Stimulated activated CD8-positive, alpha-beta memory T cell treated with anti-CD3 and anti-CD28 coated beads, Interleukin-2, amount 100 ng/mL, for 48 hours (primary cell): Measurements from ENCODE around the gene COL4A2.
A peak's percentile ranks its signal among the peaks of the same experiment; 100 is the strongest.

Experiments
- DNase-seq, 2 donors: peaks; one replicate each; pipeline ENCODE4 v3.0.0-alpha.2; 2020; ENCODE audit warnings: low read depth in 2 of 2

Gene COL4A2

DNA sequence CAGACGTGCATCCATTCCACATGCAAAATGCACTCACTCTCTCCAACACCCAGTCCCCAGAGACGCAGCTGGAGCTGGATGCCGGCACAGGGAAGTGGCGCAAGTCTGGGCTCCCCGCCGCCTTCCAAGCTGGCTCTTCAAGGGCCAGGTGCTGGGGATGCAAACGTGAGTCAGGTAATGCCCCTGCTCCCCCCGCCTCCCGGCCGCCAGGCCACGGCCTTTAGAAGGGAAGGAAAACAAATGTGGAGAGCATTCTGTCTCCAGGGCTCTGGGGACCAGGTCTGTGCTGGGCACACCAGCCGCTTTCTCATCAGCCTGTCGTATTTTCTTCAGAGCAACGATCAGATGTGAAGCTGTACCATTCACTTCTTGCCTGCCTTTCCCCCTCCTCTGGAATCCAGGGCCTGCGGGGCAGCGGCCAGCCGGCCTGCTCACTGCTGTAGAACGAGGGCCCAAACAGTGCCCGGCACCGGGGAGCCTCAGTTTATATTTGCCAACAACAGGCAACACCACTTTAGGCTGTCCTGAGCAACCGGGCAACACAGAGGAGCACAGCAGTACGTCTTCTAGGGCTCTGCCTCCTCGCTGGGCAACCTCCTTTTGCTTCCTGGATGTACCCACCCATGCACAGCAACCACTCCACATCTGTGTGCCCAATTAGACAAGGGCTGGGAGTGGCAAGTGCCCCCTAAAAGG lies 250.7 kb downstream of the COL4A2 start:
- DNase-seq, result no peak

DNA sequence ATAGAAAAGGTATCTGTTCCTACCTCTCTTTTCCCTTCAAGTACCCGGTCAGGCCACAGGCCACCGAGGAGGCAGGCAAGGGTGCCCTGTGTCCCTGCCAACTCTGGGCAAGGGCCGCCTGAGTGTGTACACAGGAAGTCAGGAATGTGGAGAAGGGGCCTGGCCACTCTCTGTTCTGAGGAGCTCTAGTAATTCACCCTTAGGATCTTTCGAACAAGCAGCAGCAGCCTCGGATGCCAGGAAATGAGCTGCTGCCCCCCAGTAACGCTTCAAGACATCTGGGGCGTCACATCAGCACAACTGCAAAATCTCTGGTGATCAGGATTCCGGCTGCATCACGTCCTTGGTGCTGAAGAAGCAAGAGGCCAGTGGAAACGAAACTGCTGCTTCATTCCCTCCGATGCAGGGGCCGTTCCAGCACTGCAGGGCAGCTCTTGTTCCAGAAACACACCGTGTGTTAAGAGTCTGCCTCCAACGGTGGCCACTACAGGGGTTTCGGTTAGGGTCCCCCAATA lies 252.4 kb downstream of the COL4A2 start:
- DNase-seq, result no peak

DNA sequence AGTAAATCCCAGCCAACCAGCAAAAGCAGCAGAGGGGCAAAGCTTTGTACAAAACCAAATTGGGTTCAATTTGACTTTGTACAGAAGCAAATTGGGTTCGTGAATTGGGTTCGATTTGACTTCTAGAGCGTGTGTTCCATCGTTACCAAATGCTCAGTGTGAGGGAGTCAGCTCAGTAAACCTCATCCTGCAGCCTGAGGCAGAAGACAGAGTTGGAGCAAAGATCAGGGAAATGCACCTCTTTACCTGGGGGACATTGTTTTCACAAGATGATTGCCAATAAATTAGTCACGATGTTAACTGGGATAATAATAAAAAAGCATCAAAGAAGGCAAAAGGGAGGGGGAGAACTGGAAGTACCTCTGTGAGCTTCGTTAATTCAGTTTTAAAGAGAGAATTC lies 252.9 kb downstream of the COL4A2 start:
- no peak for DNase-seq

DNA sequence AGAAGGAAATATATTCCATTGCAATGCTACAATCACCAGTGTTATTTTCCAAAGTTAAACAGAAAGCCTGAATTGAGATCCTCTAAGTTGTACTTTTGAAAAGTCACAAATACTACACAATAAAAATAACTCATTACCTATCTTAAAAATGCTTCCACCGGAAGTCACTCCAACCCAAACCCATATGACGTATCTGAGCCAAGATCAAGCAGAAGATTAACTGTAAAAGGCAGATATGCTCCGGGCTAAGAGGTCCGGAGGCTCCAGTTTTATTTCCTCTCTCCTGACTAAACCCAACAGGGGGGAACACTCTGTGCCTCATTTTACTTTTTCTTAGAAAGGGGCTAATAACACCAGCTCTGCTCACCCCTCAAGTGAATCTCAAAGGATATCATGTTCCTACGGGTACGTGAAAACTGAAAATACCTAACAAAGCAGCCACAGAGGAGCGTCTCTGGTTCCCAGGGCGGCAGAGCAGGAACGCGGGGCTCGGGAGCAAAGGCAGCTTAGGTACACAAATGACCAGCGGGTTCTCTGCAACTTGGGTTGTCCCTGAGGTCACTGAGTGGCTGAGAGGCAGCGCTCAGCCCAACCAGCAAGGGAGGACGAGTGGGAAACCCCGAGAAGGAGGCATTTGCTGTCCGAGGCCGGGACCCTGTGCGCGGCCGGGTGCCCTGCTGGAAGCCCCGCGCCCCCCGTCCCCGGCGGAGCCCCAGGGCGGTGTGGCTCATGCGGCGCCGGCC lies 253.7 kb downstream of the COL4A2 start:
- DNase-seq, result no peak

DNA sequence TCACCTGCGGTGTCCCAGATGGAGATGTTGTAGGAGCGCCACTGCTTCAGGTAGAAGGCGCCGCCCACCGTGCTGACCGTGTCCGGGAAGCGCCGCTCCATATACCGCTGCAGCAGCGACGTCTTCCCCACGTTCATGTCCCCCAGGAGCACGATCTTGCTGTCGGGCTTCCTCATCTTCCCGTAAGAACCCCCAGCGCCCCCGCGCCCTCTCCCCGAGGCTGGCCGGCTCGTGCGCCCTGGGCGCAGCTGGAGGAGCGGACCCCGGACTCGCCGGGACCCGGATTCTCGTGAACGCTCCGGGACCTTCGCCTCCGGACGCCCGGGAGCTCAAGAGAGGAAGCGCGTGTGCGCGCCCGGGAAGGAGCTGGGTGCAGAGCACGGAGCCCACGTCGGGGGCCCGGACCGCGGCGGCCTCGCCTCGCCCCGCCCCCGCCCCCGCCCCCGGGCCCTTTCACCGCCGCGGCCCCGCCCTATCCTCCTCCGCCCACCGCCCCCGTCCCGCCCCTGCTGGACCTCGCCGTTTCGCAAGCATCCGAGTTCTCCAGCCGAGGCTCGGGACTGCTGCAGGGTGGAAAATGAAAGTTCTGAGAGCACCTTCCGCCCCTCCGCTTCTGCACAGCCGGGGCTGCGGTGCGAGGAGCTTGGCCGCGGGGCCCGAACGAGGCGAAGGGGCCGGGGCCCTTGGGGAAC lies 254.4 kb downstream of the COL4A2 start, which contains the start of gene RAB20:
RAB20 (minus strand) TSS at position 379 of the 692 bp plus-strand sequence; CDS start at position 176, 203 bp downstream.
- DNase-seq, result peak; percentile 23 to 37

DNA sequence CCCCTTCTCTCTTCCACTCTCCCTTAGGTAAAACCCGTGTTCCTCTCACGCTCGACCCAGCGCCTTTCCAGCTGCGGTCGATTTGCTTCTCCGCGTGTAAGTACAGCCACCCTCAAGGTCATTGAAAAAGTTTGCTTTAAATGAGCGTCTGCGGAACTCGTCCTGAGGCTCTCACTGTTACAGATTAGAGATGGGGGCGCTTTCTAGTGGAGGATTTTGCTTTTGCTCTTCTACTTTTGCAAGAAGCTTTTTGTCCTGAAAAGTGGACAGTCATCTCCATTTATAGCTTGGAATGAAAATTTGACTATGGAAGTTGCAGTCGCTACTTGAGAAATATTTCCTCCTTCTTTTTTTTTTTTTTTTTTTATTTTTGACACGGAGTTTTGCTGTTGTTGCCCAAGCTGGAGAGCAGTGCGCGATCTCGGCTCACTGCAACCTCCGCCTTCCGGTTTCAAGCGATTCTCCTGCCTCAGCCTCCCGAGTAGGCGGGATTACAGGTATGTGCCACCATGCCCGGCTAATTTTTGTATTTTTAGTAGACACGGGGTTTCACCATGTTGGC lies 255.0 kb downstream of the COL4A2 start:
- DNase-seq, result no peak
